OCI-LY1 (cell line): ENCODE measurements around the gene PSENEN.
"Not testable (repeated sequence)": the region's sequence is repeated elsewhere in the genome, so short reads cannot be mapped to it uniquely, and the experiment has no call there.

Experiments
- EZH2 ChIP-seq: fragments of 200-600 bp; sonication (generic), shearing (Covaris generic); IDR thresholded peaks from 2 replicates; pipeline ENCODE4 v1.8.0; 2017; ENCODE audit warnings: borderline replicate concordance, mixed run types, mild to moderate bottlenecking, antibody characterized with exemption, low read length, moderate library complexity, mixed read lengths
- TF ChIP-seq, protein P1 (sequence below): fragments of 200-600 bp; sonication (generic), shearing (Covaris generic); IDR thresholded peaks from 2 replicates; pipeline ENCODE4 v1.5.1; 2017; ENCODE audit warnings: mild to moderate bottlenecking, antibody characterized with exemption, low read length, moderate library complexity, mixed read lengths

DNA sequence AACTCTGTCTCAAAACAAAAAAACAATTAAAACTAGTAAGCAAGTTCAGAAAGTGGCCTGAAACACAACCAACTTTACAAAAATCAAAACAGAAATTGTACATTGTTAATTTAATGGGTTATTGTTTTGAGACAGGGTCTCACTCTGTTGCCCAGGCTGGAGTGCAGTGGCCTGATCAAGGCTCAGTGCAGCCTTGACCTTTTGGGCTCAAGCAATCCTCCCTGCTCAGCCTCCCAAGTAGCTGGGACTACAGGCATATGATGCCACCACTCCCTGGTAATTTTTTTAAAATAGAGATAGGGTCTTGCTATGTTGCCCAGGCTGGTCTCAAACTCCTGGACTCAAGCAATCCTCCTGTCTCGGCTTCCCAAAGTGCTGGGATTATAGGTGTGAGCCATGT is 50.1 kb downstream of the PSENEN start:
- TF ChIP-seq, protein P1, sequence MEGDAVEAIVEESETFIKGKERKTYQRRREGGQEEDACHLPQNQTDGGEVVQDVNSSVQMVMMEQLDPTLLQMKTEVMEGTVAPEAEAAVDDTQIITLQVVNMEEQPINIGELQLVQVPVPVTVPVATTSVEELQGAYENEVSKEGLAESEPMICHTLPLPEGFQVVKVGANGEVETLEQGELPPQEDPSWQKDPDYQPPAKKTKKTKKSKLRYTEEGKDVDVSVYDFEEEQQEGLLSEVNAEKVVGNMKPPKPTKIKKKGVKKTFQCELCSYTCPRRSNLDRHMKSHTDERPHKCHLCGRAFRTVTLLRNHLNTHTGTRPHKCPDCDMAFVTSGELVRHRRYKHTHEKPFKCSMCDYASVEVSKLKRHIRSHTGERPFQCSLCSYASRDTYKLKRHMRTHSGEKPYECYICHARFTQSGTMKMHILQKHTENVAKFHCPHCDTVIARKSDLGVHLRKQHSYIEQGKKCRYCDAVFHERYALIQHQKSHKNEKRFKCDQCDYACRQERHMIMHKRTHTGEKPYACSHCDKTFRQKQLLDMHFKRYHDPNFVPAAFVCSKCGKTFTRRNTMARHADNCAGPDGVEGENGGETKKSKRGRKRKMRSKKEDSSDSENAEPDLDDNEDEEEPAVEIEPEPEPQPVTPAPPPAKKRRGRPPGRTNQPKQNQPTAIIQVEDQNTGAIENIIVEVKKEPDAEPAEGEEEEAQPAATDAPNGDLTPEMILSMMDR, result not testable (repeated sequence)
- TF ChIP-seq EZH2, result not testable (repeated sequence)
